SW480 (cell line): Measurements from ENCODE around the gene PTPRE.

Experiments used
- DNase-seq: peaks from one replicate; pipeline ENCODE4 v3.0.0-alpha.2; 2016; ENCODE audit warnings: low spot score

PTPRE gene

GRCh38 chr10:128026615-128027300, 119.9 kb downstream of the PTPRE start:
- DNase-seq: no peak

- DNase-seq: no peak
These were observed 120.4 kb downstream of the PTPRE start for GRCh38 chr10:128027306-128027705.

GRCh38 chr10:128027822-128028507, 121.1 kb downstream of the PTPRE start:
- no peak for DNase-seq

GRCh38 chr10:128028508-128029289, 121.8 kb downstream of the PTPRE start:
- DNase-seq: no peak

DNA sequence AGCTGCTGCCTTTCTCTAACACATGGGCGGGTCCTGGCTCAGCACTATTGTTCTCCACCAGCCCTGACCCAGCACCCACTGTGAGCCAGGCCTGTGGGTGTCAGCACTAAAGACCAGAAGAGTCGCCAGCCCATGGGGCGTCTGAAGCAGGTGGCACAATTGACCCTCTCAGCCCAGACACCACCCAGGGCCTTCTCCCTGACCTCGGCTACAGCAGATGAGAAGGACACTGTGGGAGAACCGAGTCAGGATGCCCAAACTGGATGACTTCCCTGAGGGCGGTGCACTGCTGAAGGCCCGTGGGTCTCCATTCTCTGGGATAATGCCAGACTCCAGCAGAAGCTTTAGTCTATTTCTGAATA, 122.4 kb downstream of the PTPRE start:
- DNase-seq: no peak

GRCh38 chr10:128029731-128030369, 122.9 kb downstream of the PTPRE start:
- DNase-seq: no peak

- no peak for DNase-seq
These were observed 123.7 kb downstream of the PTPRE start for GRCh38 chr10:128030498-128031072.

- DNase-seq: no peak
These were observed 124.3 kb downstream of the PTPRE start for GRCh38 chr10:128031216-128031615.

DNA sequence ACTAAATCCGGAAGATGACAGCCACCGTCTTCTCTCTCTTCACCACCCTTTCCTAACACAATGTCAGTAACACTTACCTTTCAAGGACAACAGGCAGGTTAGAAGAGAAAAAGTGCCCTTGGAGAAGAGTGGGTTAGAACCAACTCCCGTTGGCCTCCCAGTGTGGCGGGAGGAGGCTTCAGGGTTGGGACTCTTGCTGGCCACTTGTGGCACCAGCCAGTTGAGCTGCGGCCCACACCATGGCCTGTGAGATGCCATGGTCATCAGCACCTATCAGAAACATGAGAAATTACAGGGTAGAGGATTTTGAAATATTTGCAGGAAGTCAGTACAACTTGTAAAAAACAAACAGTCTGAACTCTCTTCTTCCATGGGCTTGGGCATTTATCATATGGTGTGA, 125.6 kb downstream of the PTPRE start:
- no peak for DNase-seq

DNA sequence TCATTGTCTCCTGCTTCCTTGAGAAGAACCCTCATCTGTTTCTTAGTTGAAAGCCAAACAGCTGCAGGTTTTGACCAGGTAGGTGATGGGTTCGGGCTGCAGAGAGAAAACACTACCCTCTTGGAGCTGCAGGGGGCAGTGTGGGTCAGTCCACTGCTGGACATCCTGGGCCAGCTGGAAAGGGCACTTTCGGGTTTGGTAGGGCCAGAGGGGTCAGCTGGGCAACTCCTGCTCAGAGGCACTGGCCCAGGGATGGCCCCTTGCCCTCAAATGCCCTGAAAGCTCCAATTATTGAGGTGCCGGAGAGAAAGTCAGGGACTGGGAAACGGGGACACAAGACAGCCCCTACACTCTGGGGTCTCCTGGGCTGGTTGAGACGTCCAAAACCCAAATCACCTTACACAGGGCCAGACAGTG, 128.7 kb downstream of the PTPRE start:
- DNase-seq: no peak

GRCh38 chr10:128036011-128036615, 129.2 kb downstream of the PTPRE start:
- no peak for DNase-seq

DNA sequence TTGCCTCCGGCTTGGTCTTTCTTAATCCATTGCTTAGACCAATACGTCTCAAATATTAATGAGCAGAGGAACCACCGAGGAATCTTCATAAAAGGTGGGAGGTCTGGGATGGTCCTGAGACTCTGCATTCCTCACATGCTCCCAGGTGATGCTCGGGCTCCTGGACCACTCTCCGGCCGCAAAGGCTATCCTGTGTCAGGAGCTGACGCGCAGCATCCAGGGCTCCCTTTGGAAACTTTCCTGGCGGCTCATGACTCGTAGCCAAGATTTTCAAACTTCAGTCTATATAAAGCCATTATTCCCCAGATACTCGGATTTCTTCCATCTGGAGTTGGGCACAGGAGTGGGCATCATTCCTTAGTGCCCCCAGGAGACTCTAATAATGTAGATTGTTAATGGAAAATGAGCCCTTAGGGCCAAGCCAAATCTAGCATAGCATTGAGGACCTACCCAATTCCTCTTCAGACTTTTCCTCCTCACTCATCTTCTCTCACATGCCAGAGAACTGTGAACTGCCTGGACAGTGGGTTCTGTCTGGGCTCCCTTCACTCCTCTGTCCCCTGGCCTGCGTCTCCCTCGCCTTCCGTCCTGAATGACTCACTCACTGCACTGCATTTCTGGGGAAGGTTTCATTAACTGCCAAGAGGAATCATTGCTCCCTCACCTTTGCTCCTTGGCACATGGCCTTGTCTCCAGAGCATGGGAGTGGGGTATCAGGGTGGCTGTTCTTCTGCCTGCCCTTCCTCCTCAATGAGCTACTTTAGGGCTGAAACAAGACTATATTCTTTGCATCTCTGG, 130.0 kb downstream of the PTPRE start:
- no peak for DNase-seq

DNA sequence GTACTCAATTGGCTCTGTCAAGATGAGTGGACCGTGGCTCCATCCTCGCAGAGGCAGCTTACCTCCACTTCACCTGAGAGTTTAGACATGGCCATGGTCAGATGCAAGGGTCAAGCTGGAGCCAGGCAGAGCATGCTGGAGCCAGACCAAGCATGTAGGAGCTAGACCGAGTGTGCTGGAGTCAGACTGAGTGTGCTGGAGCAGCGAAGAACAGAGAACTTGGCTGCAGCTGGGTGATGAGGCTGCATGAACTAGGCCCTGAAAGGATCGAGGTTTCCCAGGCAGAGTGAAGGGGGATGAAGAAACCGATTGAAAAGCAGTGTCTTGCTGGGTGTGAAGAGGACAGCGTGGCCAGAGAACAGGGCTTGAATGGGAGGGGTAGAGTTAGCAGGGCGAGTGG, 133.2 kb downstream of the PTPRE start:
- DNase-seq: no peak

DNA sequence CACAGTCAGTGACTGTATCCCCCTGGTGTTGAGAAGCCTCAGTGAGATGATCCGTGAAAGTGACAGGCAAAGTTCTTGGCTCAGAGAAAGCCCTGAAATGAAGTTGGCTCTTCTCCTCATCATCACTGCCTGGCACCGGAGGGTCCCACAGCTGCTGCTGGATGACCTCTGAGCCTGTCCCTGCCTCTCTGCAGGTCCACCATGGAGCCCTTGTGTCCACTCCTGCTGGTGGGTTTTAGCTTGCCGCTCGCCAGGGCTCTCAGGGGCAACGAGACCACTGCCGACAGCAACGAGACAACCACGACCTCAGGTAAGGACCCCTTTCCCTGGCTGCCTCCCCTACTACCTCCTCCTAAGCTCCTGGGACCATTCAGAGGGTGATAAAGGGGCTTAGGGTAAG, 133.8 kb downstream of the PTPRE start:
- no peak for DNase-seq

GRCh38 chr10:128042131-128042610, 135.3 kb downstream of the PTPRE start:
- DNase-seq: no peak

DNA sequence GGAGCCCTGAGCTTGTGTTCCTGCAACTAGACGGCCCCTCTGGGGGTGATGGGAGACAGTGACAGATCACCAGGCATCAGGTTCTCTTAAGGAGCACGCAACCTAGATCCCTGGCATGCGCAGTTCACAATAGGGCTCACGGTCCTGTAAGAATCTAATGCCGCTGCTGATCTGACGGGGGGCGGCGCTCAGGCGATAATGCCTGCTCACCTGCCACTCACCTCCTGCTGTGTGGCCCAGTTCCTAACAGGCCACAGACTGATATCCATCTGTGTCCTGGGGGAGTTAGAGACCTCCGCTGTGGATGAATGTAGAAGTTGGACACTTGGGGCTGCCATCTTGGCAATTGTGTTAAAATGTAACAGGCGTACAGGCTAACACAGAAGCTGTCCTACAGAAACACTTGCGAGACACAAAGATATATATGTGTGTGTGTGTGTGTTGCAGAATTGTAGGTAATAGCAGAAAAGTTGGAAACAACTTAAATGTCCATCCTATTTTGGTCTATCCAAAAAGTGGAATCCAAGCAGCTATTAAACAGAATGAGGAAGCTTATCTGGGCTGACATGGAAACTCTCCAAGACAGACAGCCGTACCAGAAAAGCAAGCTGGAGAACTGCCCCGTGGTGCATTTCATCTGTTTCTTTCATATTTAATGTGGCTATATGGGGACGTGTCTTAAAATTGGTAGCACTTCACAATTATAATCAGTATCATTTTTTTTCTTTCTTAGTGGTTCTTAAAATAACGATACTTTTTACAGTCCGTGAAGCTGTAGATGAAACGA, 136.5 kb downstream of the PTPRE start:
- DNase-seq: no peak

DNA sequence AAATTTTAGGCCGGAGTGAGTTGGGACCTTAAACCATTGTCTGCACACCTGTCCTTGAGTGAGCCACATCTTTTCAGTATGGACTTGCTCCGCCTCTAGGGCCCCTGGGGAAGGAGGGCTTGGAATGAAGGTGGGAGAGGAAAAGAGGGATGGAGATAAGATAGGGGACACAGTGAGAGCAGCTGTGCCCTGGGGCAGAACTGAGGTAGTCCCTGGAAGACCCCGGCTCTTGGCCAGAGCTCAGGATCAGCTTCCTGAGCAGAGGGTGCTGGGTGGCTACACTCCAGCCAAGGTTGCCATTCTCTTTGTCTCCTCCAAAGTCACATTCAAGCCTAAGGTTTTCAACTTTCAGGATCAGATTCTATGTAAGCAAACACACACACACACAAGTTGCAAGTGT, 137.3 kb downstream of the PTPRE start:
- no peak for DNase-seq

GRCh38 chr10:128044961-128045832, 138.3 kb downstream of the PTPRE start:
- DNase-seq: no peak

DNA sequence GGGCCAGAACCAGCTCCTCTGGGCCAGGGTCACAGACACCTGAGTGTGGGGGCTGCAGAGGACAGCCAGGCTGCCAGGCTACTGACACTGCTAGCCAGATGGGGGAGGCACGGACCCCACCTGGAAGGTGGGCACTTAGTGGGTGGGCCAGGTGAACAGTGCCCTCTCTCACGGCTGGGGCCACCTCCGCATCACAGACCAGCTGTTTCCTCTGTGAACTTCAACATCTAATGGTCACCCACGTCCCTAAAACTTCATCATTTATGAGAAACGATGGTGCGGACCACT, 138.9 kb downstream of the PTPRE start:
- no peak for DNase-seq
